Breast epithelium (tissue), 4 donors: ENCODE data around the gene SCYL2. TPM values are rescaled to one million over a fixed set of nuclear protein-coding genes. Genes with fewer than 3 reads are reported as not detected.

Experiments used
- DNase-seq, 2 donors: peaks; one replicate each; pipeline ENCODE4 v3.0.0-alpha.2; 2019; ENCODE audit warnings: low spot score in 2 of 2
- H3K27ac ChIP-seq, 2 donors: fragments of 200-600 bp; sonication (generic) in 1 of 2; one replicate each; pipeline ENCODE4 v1.5.1; 2016 to 2019; ENCODE audit warnings: mild to moderate bottlenecking in 1 of 2
- H3K27me3 ChIP-seq, 2 donors: fragments of 200-600 bp; sonication (generic) in 1 of 2; one replicate each; pipeline versions ENCODE4 v1.5.1 to v1.6.0; 2017 to 2019; ENCODE audit warnings: control low read depth in 1 of 2, mild to moderate bottlenecking in 1 of 2
- H3K36me3 ChIP-seq: fragments of 200-600 bp; one replicate; pipeline ENCODE4 v1.5.1; 2019
- H3K4me1 ChIP-seq, 2 donors: fragments of 200-600 bp; sonication (generic); one replicate each; pipeline ENCODE4 v1.5.1; 2016 to 2019; ENCODE audit warnings: control low read depth in 1 of 2
- H3K4me3 ChIP-seq, 3 donors: fragments of 200-600 bp; sonication (generic); 1 replicate in 2 of 3; 2 replicates in 1 of 3; pipeline ENCODE4 v1.5.1; 2016 to 2019; ENCODE audit warnings: mild to moderate bottlenecking in 3 of 3, moderate library complexity in 2 of 3
- H3K9me3 ChIP-seq, 2 donors: fragments of 200-600 bp; sonication (generic) in 1 of 2; one replicate each; pipeline ENCODE4 v1.5.1; 2016 to 2019; ENCODE audit warnings: control low read depth in 1 of 2
- POLR2A ChIP-seq: fragments of 450-650 bp; IDR thresholded peaks from one replicate; pipeline ENCODE4 v1.6.1; 2016; ENCODE audit warnings: antibody characterized with exemption, mild to moderate bottlenecking, moderate library complexity
- POLR2AphosphoS5 ChIP-seq, 3 donors: sonication (generic); formaldehyde crosslinking; IDR thresholded peaks; one replicate each; pipeline ENCODE4 v1.6.1; 2017; ENCODE audit warnings: antibody characterized with exemption in 3 of 3
- intact Hi-C: fragments of 100-400 bp; cut with DNase I; formaldehyde crosslinking; loops from one replicate; pipeline ENCODE4 v1.15.1; 2023; ENCODE audit warnings: low total_unique reads
- total RNA-seq, 3 donors: library from RNA; depleted of rRNA; stranded (reverse); fragments of >200 nt; gene quantifications; one replicate each; pipeline ENCODE4 v1.1.0, GENCODE V29; 2016
- TF ChIP-seq, protein P1 (sequence below), 3 donors: fragments of 450-650 bp; IDR thresholded peaks; one replicate each; pipeline ENCODE4 v1.5.1; 2016 to 2017; ENCODE audit warnings: antibody characterized with exemption in 3 of 3, mild to moderate bottlenecking in 3 of 3, moderate library complexity in 3 of 3

The SCYL2 gene
- total RNA-seq, 3 donors from 2014 or later = 39.4 to 92.2 (median 53.7) TPM

DNA sequence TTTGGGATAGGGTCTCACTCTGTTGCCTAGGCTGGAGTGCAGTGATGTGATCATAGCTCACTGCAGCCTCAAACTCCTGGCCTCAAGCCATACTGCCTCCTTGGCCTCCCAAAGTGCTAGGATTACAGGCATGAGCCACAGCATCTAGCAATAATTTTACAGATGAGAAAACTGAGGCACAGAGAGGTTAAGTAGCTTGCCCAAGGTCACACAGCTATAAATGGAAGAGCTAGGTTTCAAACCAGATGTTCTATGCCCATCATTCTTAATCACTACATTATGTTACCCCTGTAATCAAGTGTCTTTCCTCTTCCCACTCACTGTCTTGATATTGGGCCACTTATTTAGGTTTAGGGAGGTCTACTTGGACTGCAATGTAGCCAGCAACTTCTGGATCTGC is 93.5 kb downstream of the SCYL2 start:
- TF ChIP-seq POLR2A (no peak), POLR2AphosphoS5 (IDR thresholded peaks at IDR 0.05) (no peak)
- TF ChIP-seq, protein P1, sequence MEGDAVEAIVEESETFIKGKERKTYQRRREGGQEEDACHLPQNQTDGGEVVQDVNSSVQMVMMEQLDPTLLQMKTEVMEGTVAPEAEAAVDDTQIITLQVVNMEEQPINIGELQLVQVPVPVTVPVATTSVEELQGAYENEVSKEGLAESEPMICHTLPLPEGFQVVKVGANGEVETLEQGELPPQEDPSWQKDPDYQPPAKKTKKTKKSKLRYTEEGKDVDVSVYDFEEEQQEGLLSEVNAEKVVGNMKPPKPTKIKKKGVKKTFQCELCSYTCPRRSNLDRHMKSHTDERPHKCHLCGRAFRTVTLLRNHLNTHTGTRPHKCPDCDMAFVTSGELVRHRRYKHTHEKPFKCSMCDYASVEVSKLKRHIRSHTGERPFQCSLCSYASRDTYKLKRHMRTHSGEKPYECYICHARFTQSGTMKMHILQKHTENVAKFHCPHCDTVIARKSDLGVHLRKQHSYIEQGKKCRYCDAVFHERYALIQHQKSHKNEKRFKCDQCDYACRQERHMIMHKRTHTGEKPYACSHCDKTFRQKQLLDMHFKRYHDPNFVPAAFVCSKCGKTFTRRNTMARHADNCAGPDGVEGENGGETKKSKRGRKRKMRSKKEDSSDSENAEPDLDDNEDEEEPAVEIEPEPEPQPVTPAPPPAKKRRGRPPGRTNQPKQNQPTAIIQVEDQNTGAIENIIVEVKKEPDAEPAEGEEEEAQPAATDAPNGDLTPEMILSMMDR (IDR thresholded peaks at IDR 0.05) = no peak
- Histone ChIP-seq H3K27me3 (peaks cover 0 to 5% of the 10 kb centered on the region in 2 donors), H3K4me3 (no peak overlapping the region), H3K9me3 (no peaks in the 10 kb centered on the region), H3K27ac (no peak overlapping the region), H3K36me3 (no peaks in the 10 kb centered on the region), H3K4me1 (no peaks in the 10 kb centered on the region)
- intact Hi-C loops = no loop called here
- DNase-seq = no peak

DNA sequence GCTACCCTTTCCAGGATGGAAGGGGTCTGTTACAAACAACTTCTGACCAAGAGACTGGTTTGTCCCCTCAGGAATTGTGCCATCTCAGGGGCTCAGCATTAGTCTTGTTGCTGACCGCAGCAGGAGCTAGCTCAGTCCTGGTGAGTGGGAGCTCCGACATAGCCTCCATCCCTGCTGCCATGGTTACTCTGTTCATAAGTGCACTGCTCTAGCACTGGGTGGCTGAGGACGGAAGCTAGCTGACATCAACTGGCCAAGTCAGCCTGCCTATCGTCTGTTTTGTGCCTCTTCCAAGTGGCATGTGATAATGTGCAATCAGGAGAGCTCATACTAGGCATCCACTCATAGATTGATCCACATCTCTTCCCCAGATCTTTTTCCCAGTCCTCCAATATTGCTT is 97.3 kb downstream of the SCYL2 start:
- no peak overlapping the region for H3K27ac ChIP-seq
- intact Hi-C loops = no loop called here
- TF ChIP-seq POLR2A = no peak
- no peak for TF ChIP-seq POLR2AphosphoS5 (IDR thresholded peaks at IDR 0.05)
- TF ChIP-seq, protein P1 (IDR thresholded peaks at IDR 0.05) = no peak

DNA sequence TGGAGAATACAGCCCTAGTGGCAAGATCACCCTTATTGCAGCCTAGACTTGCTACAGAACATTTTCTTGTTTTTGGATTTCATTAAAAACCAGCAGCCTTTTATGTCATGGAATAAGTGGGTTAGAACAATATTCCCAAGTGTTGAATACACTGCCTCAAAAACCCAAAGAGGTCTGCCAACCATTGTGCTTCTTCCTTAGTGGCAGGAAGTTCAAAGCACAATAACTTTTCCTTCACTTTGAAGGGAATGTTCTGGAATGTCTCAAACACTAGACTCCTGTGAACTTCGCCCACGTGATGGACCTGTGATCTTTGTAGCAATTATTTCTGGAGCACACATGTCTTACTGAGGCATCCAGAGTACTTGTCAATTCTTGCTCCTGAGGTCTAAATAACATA is 98.4 kb downstream of the SCYL2 start:
- H3K4me3 ChIP-seq = no peak overlapping the region
- intact Hi-C loops = no loop called here
- DNase-seq = no peak
- H3K36me3 ChIP-seq = no peaks in the 10 kb centered on the region
- no peaks in the 10 kb centered on the region for H3K27me3 ChIP-seq
- TF ChIP-seq POLR2A (no peak), POLR2AphosphoS5 (IDR thresholded peaks at IDR 0.05) (peak in 1 of 3 donors; percentile 25)
- TF ChIP-seq, protein P1 (IDR thresholded peaks at IDR 0.05) = no peak
- H3K9me3 ChIP-seq = no peaks in the 10 kb centered on the region
- H3K4me1 ChIP-seq = no peaks in the 10 kb centered on the region
- no peak overlapping the region for H3K27ac ChIP-seq

More for the DNA sequence above, 97.3 kb downstream of the SCYL2 start:
- no peaks in the 10 kb centered on the region for H3K9me3 ChIP-seq
- no peaks in the 10 kb centered on the region for H3K4me1 ChIP-seq
- H3K36me3 ChIP-seq = no peaks in the 10 kb centered on the region
- no peak for DNase-seq
- no peak overlapping the region for H3K4me3 ChIP-seq
- H3K27me3 ChIP-seq = no peaks in the 10 kb centered on the region

DNA sequence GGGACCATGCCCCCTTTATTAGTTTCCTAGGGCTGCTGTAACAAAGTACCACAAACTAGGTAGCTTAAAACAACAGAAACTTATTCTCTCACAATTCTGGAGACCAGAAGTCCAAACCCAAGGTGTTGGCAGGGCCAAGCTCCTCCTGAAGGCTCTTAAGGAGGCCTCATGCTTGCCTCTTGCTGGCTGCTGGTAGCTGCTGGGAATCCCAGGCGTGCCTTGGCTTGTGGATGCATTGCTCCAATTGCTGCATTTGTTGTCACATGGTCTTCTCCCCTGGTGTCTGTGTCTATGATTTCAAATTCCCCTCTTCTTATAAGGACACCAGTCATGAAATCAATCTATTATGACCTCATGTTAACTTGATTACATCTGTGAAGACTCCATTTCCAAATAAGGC is 101.1 kb downstream of the SCYL2 start:
- no peak for DNase-seq
- intact Hi-C loops = no loop called here
- Histone ChIP-seq H3K4me1 (no peaks in the 10 kb centered on the region), H3K36me3 (no peaks in the 10 kb centered on the region), H3K27me3 (no peaks in the 10 kb centered on the region), H3K9me3 (no peaks in the 10 kb centered on the region), H3K27ac (no peak overlapping the region), H3K4me3 (no peak overlapping the region)
- TF ChIP-seq POLR2AphosphoS5 (IDR thresholded peaks at IDR 0.05) = no peak
- TF ChIP-seq, protein P1 (IDR thresholded peaks at IDR 0.05) = no peak
- no peak for TF ChIP-seq POLR2A

DNA sequence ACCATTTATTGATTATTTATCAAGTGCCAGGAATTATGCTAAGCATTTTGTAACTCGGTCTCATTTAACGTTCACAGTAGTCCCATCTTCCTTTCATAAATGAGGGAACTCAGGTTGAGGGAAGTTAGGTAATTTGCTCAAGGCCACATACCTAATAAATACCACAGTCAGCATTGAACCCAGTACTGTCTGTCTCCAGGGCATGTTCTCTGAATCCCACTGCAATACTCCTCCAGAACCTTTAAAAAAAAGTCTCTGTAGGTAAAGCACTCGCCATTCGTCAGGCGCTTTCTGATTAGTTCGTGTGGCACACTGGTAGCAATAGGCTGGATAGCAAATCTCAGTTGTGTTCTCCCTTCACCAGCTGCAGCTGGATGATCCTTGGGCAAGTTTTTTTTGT is 104.2 kb downstream of the SCYL2 start:
- no peak overlapping the region for H3K4me3 ChIP-seq
- H3K36me3 ChIP-seq = no peaks in the 10 kb centered on the region
- no peaks in the 10 kb centered on the region for H3K4me1 ChIP-seq
- DNase-seq = no peak
- TF ChIP-seq, protein P1 (IDR thresholded peaks at IDR 0.05) = no peak
- TF ChIP-seq POLR2A (no peak), POLR2AphosphoS5 (IDR thresholded peaks at IDR 0.05) (no peak)
- no peak overlapping the region for H3K27ac ChIP-seq
- H3K27me3 ChIP-seq = no peaks in the 10 kb centered on the region
- no peaks in the 10 kb centered on the region for H3K9me3 ChIP-seq
- intact Hi-C loops = no loop called here
